ENCODE results near the gene MFAP2.
A peak's percentile ranks its signal among the peaks of the same experiment; 100 is the strongest.

MFAP2 gene

GRCh38 chr1:17007121-17007520 is 26.7 kb upstream of the MFAP2 start:
- DNase-seq (ENCODE audit: low spot score): peak; percentile 2

- DNase-seq (ENCODE audit: low spot score): no peak
Measured at GRCh38 chr1:17005365-17005740, 24.9 kb upstream of the MFAP2 start.

DNA sequence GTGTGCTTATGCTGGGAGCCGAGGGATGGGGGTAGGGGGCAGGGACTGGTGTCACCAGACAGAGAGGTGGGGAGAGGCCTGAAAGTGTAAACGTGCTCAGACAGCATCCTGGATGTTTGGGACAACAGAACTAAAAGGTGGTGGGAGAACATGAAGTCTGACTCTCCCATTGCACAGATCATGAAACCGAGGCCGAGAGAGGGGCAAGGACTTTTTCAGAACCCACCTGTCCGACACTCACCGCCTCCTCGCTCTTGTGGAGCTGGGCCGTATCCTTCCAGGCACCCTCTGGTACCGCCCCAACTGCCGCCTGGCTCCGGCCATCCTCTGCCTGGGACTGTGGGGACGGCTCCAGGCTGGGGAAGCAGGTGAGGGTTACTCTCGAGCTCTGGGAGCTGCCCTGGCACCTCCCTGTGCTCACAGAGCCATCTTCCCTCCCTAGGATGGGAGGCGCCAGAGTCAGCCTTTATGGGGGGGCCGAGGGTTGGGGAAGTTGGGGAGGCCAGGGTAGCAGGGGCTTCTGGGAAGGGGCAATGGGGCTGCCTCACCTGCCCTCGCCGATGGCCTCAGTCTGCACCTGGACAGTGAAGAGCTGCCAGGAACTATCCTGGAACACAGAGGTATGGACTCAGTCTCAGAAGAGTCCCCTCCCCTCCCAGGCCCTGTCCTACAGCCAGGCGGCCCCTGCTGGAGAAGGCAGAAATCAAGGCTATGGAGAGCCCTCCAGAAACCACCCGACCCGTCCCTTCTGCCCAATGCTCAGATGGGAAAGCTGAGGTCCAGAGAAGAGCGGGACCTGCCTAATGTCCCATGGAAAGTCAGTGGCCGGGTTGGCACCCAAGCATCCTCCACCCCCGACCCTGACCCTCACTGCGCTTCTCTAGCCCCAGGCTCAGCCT is 24.3 kb upstream of the MFAP2 start:
- DNase-seq (ENCODE audit: low spot score): peak; percentile 6

GRCh38 chr1:17002524-17002902 is 22.1 kb upstream of the MFAP2 start:
- peak; percentile 4 for DNase-seq (ENCODE audit: low spot score)

DNA sequence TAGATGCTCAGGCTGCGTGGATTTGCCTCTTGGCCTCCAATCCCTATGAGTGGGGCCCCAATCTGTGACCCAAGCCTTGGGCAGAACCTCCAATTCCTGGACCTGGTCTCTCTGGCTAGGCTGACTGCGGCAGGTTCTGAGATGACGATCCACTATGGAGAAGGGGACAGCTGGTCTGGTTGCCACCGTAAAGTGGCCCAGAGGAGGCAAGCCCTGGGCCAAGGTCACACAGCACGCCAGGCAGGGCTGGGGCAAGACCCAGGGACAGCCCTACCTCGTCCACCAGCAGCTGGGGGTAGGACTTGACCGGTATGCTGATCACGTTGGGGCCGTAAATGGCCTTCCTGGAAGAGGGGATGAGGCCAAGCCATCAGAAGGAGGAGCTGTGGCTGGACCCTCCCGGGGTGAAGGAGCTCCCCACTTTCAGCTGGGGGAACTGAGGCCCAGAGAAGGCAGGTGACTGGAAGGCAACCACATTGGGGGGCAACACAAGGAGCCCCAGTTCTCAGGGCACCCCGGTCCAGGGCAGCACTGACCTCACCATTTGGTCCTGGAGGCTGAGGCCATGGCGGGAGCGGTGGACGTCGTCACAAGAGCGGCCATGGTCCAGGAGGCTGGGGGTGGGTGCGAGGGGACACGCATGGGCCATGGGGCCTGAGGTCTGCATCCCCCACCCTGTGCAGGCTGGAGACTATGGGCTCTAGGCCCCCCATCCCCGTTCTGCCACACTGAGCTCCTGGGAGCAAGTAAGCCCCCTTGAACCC is 21.5 kb upstream of the MFAP2 start:
- DNase-seq (ENCODE audit: low spot score): peak; percentile 11

GRCh38 chr1:16999863-17000262 is 19.4 kb upstream of the MFAP2 start:
- DNase-seq (ENCODE audit: low spot score): peak; percentile 12

DNA sequence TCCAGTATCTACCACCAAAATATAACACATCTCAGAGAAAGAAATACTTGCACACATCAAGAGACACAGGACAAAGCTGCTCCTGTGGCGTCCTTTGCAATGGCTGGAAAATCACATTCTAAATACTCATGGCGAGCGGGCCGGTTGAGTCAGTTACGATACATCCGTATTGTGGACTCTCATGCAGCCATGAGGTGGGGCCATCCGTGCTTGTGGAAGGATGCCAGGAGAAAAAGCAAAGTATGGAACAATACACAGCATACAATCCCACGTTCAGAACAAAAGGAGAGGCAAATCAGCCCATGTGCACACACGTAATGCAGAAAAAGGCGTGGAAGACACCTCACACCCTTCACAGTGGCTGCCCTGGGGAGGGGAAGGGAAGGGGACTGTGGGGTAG is 18.2 kb upstream of the MFAP2 start:
- DNase-seq (ENCODE audit: low spot score): peak; percentile 7

- no peak for DNase-seq (ENCODE audit: low spot score)
Measured at GRCh38 chr1:16996845-16997244, 16.4 kb upstream of the MFAP2 start.

GRCh38 chr1:16993521-16994038 is 13.2 kb upstream of the MFAP2 start:
- no peak for DNase-seq (ENCODE audit: low spot score)

DNA sequence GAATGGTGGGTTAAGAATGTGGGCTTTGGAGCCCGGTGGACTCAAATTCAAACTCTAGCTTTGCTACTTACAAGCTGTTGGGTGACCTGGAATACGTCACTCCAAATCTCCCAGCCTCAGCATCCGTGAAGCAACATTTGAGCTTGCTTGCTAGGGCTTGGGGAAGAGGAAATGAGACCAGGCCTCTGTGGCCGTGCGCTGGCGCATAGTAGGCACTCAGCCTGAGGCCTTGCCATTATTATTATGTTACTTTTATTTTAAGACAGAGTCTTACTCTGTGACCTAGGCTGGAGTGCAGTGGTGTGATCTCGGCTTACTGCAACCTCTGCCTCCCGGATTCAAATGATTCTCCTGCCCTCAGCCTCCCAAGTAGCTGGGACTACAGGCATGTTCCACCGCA is 12.3 kb upstream of the MFAP2 start:
- DNase-seq (ENCODE audit: low spot score): no peak

- DNase-seq (ENCODE audit: low spot score): no peak
Measured at GRCh38 chr1:16992102-16992501, 11.7 kb upstream of the MFAP2 start.

DNA sequence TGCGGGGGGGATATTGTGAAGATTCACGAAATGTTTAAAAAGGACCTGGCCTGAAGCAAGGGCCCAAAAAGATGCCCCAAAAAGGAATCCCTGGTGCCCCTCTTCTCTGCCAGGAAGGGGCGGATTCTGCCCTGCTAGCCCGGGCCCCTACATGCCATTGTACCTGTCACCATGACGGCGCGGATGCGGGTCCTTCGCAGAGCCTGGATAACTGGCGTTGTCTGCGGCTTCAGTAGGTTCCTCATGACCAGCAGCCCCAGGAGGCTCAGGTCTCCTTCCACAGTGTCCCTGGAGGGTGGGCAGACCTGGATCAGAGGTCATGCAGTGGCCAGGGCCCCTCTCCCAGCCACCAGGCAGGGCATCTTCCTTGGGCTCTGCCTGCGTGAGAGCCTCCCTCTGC is 11.2 kb upstream of the MFAP2 start:
- no peak for DNase-seq (ENCODE audit: low spot score)

DNA sequence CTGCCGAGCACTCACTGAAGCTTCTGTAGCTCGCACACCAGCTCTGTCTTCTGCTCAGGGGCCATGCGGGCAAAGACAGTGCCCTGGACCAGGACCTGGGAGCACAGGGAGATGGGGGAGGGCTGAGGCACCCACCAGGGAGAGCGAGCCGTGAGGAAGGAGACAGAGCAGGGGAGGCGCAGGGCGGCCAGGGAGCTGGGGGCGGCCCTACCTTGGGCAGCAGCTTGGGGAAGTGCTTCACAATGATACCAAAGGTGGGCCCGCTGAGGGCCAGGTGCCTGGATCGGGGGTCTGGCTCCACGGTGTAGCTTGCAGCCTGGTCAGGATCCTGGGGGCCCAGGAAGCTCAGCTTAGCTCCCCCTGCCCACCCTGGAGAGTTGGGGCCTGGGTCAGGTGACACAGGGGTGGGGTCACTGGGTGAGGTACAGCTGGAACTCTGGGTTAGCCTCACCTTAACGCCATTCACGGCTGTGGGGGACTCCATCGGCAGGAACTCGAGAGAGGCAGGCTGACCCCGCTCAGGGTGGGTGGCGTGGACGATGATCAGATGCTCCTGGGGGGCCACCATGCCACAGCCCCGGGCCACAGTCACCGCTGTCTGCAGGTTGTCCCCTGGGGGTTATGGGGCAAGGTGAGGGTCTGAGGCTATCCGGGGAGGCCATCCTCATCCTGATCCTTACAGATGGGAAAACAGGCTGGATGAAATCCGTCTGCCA is 9.4 kb upstream of the MFAP2 start:
- no peak for DNase-seq (ENCODE audit: low spot score)

DNA sequence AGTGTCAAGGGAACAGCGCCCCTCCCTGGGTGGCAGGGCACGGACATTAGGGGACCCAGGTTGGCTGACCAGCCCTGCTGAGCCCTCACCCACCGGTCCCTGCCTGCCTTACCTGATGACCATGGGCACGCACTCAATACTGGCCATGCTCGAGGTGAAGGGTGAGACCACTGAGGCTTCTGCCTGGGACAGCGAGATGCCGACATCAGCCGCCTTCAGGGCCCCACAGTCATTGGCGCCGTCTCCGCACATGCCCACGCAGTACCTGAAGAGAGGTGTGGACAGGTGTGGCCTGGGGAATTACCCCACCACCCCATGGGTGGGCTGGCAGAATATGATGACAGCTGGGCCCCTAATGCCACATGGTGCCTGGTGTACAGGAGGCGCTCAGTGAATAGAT is 7.8 kb upstream of the MFAP2 start:
- no peak for DNase-seq (ENCODE audit: low spot score)

DNA sequence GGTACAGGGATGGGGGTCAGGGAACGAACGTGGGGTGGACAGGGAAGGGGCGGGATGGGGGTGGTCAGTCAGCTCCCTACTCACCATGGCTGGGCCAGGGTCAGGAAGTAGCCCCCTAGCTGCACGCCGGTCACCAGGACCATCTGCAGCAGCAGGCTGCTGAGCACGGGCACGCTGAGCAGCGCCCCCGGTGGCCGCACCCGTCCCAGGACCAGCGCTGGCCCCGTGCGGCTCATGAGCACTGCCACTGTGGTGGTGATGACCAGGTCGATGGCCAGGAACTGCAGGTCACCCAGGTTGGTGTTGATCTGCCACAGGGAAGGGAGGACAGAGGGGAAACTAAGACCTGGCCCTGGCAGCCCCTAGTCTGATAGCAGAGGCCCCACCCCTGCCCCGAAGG is 6.5 kb upstream of the MFAP2 start:
- peak; percentile 80 for DNase-seq (ENCODE audit: low spot score)

GRCh38 chr1:16986560-16986959 is 6.1 kb upstream of the MFAP2 start:
- DNase-seq (ENCODE audit: low spot score): no peak

- DNase-seq (ENCODE audit: low spot score): no peak
Measured at GRCh38 chr1:16986113-16986512, 5.7 kb upstream of the MFAP2 start.

DNA sequence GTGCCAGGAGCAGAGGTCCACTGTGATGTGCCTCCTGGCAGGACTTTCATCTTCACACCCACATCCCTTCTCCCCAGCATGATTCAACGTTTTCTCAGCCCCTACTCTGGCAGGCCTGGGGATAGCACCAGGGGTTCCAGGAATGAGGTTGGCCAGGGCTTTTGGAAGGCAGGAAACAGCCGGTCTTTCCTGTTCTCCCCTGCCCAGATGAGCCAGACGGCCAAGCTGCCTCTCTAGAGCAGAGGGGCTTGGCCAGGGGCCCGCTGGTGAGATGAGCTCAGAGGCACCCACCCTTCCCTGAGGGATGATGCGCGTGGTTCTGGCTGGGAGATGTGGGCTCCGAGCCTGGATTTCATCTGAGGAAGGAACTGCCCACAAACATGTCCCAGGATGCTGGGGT is 4.3 kb upstream of the MFAP2 start:
- DNase-seq (ENCODE audit: low spot score): no peak

- no peak for DNase-seq (ENCODE audit: low spot score)
Measured at GRCh38 chr1:16983649-16984048, 3.2 kb upstream of the MFAP2 start.

GRCh38 chr1:16982902-16983301 is 2.5 kb upstream of the MFAP2 start:
- no peak for DNase-seq (ENCODE audit: low spot score)

GRCh38 chr1:16981269-16981849 is 939 bp upstream of the MFAP2 start:
- no peak for DNase-seq (ENCODE audit: low spot score)

Data from HuH-7.5 (cell line).